ENCODE measurements around the gene AMN.

GRCh38 chr14:102875652-102876051 lies 46.8 kb upstream of the AMN start:
- no peak for TF ChIP-seq TAF1 (IDR thresholded peaks at IDR 0.05; ENCODE audit: borderline replicate concordance, insufficient read depth, low read length)
- no peak for TF ChIP-seq POLR2AphosphoS5 (IDR thresholded peaks at IDR 0.05; ENCODE audit: low read depth, low read length)
- TF ChIP-seq REST (IDR thresholded peaks at IDR 0.05; ENCODE audit: insufficient read depth in 1 of 2, low read depth in 2 of 2, low read length in 2 of 2) = no peak

Measured in PFSK-1 (cell line).